Stomach (tissue), 4 donors: ENCODE results near the gene AQP7.
"Not testable (repeated sequence)": the region's sequence is repeated elsewhere in the genome, so short reads cannot be mapped to it uniquely, and the experiment has no call there.

ENCODE experiments used
- CTCF ChIP-seq, 7 experiments: fragments of 450-650 bp in 4 of 7; fragments of 200-600 bp in 3 of 7; sonication (generic) in 3 of 7; IDR thresholded peaks; one replicate each; pipeline ENCODE4 v1.5.1; 2016 to 2019; ENCODE audit warnings: antibody characterized with exemption in 7 of 7, control low read depth in 2 of 7, mild to moderate bottlenecking in 1 of 7
- EP300 ChIP-seq: sonication (generic); formaldehyde crosslinking; IDR thresholded peaks from one replicate; pipeline ENCODE4 v1.6.1; 2017; ENCODE audit warnings: antibody characterized with exemption
- POLR2A ChIP-seq, 4 donors: fragments of 450-650 bp; IDR thresholded peaks; one replicate each; pipeline ENCODE4 v1.6.1; 2016; ENCODE audit warnings: antibody characterized with exemption in 4 of 4, control low read depth in 2 of 4, mild to moderate bottlenecking in 1 of 4, moderate library complexity in 1 of 4
- POLR2AphosphoS5 ChIP-seq, 3 donors: sonication (generic); formaldehyde crosslinking; IDR thresholded peaks; one replicate each; pipeline ENCODE4 v1.6.1; 2016; ENCODE audit warnings: antibody characterized with exemption in 3 of 3

- TF ChIP-seq CTCF (IDR thresholded peaks at IDR 0.05); EP300; POLR2AphosphoS5 (IDR thresholded peaks at IDR 0.05); POLR2A (IDR thresholded peaks at IDR 0.05): not testable (repeated sequence)
These were observed 16.8 kb downstream of the AQP7 start for GRCh38 chr9:33385536-33385935.
